ENCODE results near the gene PAEP.

PAEP gene

GRCh38 chr9:135579889-135580660 is 18.5 kb downstream of the PAEP start:
- DNase-seq: no peak

- no peak for DNase-seq
These were observed 19.3 kb downstream of the PAEP start for GRCh38 chr9:135580664-135581380.

- no peak for DNase-seq
These were observed 20.3 kb downstream of the PAEP start for GRCh38 chr9:135581636-135582426.

GRCh38 chr9:135582541-135582940 is 21.0 kb downstream of the PAEP start:
- DNase-seq: no peak

- DNase-seq: no peak
These were observed 21.6 kb downstream of the PAEP start for GRCh38 chr9:135582966-135583687.

- no peak for DNase-seq
These were observed 22.1 kb downstream of the PAEP start for GRCh38 chr9:135583688-135584011.

- no peak for DNase-seq
These were observed 22.8 kb downstream of the PAEP start for GRCh38 chr9:135584371-135584770.

GRCh38 chr9:135584934-135585333 is 23.4 kb downstream of the PAEP start:
- DNase-seq: no peak

GRCh38 chr9:135586601-135587109 is 25.1 kb downstream of the PAEP start:
- DNase-seq: no peak

GRCh38 chr9:135587658-135588057 is 26.1 kb downstream of the PAEP start:
- DNase-seq: no peak

GRCh38 chr9:135588371-135588770 is 26.8 kb downstream of the PAEP start:
- no peak for DNase-seq

GRCh38 chr9:135588886-135589595 is 27.5 kb downstream of the PAEP start:
- DNase-seq: no peak

- DNase-seq: no peak
These were observed 28.3 kb downstream of the PAEP start for GRCh38 chr9:135589596-135590485.

- no peak for DNase-seq
These were observed 29.0 kb downstream of the PAEP start for GRCh38 chr9:135590486-135591079.

- no peak for DNase-seq
These were observed 30.2 kb downstream of the PAEP start for GRCh38 chr9:135591506-135592330.

- DNase-seq: no peak
These were observed 30.7 kb downstream of the PAEP start for GRCh38 chr9:135592331-135592590.

GRCh38 chr9:135592625-135593024 is 31.1 kb downstream of the PAEP start:
- DNase-seq: no peak

- no peak for DNase-seq
These were observed 34.7 kb downstream of the PAEP start for GRCh38 chr9:135596211-135596610.

GRCh38 chr9:135600296-135600817 is 38.8 kb downstream of the PAEP start:
- DNase-seq: no peak

- no peak for DNase-seq
These were observed 40.4 kb downstream of the PAEP start for GRCh38 chr9:135601988-135602387.
